GM21390 (cell line): Measurements from ENCODE around the gene TTF2.
"Not testable (repeated sequence)": the region's sequence is repeated elsewhere in the genome, so short reads cannot be mapped to it uniquely, and the experiment has no call there.

Experiments used
- ATAC-seq: cut with Tn5 transposase; IDR thresholded peaks from one replicate; pipeline ENCODE4 v1.9.1; 2021; ENCODE audit not compliant: unreplicated experiment

Gene TTF2

DNA sequence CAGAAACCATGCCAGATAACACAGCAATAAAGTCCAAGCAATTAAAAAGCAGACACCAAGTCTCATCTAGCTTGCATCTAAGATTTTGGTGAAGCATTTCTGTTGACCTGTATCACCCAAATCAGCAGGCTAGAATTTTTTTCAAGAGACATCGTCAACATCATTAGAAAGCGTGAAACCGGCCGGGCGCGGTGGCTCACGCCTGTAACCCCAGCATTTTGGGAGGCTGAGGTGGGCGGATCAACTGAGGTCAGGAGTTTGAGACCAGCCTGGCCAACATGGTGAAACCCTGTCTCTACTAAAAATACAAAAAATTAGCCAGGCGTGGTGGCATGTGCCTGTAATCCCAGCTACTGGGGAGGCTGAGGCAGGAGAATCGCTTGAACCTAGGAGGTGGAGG lies 59.0 kb downstream of the TTF2 start:
- not testable (repeated sequence) for ATAC-seq

DNA sequence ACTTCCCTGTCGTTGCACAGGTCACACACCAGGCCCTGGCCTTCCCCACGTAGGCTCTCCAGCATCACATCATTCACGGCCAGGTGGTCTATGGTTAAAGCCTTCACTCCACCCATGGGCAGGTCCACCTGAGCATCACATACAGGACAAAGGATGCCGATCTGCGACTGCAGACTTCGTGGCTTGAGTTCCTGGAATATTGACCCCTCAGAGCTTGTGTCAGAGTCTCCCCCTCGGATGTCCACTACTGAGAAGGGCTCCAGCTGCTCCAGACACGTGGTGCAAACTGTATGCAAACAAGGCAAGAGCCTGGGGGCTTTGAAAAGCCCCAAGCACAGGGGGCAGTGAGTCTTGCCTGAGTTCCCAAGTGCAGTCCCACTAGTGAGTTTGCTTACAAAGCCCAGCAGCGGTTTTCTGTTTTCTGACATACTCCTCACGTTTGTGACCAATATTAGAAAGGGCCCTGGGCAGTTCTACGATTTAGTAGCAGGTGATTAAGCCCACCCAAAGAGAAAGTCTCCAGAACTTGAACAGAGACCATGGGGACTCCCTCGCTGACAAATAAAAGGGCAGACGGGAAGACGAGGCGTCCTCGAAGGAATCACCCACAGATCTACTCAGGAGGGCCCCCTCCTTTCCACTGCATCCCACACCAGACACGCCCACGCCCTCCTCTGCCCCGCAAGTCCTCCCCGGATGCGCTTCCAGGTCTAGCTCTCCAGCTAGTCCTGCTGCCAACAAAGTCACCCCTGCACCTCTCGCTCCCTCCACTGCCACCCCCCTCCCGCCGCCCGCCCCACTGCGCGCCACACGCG lies 60.9 kb downstream of the TTF2 start:
- ATAC-seq, result peak; percentile 19

DNA sequence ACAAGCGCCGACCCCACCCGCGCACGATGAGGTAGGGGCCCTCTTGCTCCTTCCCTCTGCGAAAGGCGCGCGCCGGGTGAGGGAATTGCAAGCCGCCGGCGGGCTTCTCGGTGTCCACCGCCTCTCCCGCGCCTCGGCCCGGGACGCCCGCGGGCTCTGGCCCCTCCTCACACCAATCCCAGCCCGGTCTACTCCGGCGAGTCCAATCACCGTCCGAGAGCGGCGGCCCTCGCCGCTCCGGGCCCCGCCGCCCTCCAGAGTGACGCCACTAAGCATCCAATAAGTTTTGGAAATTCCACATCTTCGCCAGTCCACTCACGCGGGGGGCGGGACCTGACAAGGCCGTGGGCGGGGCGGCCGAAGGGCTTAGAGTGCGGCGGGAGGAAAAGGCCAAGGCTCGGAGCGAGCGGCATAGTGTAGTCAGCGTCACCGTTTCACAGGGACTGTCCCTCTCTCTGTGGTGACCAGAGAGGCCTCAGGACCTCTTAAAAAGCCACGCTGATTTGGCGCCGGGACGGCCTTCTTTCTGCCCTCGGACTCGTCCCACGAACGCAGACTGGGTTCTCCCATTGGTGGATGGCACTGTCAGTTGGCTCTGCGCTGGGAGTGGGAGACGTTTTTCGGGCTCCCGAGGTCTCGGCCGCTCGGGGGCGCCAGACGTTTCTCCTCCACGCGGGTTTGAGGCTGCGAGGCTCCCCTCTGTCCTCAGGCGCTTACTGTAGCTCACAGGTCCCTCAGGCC lies 61.6 kb downstream of the TTF2 start, which contains the start of gene TRIM45:
TSS of gene TRIM45 (minus strand) at position 161 of the 741 bp plus-strand sequence. CDS start 548 bp downstream, outside the sequence.
- ATAC-seq, result peak; percentile 88

GRCh38 chr1:117122330-117123025 lies 62.4 kb downstream of the TTF2 start:
- ATAC-seq, result no peak

DNA sequence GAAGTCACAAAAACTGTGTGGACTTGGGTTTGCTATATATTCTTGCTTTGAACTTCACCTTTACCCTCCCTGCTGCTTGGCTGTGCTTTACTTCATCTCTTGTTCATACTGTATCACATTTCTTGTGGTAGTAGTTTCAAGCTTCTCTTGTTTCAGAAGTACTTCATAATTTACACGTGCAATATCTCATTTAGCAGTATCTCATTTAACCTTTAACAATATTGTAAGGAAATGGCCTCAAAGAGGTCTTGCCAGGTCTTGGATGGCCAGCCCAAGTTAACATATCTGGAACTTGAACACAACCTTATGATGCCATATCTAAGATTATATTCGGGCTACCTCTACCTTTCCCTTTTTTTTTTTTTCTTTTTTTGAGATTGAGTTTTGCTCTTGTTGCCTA lies 63.1 kb downstream of the TTF2 start:
- ATAC-seq, result no peak

DNA sequence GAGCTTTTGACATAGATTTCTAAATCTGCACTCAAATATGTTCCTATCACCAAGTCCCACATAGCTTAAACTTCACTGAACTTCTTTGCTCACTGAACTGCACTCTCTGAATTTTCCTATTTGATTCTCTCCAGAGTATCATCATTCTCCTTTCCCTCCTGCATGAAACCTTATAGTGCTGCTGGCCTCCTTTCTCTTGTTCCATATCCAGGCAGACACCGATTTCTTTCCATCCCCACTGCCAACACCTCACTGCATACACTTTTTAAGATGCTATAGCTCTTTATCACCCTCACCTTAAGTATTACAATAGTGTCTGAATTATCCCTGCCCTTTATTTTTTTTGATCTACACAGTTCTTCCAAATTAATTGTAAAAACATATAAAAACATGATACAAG lies 64.5 kb downstream of the TTF2 start:
- ATAC-seq, result no peak

GRCh38 chr1:117127795-117128194 lies 67.7 kb downstream of the TTF2 start:
- ATAC-seq, result no peak

GRCh38 chr1:117128323-117129079 lies 68.4 kb downstream of the TTF2 start:
- no peak for ATAC-seq

DNA sequence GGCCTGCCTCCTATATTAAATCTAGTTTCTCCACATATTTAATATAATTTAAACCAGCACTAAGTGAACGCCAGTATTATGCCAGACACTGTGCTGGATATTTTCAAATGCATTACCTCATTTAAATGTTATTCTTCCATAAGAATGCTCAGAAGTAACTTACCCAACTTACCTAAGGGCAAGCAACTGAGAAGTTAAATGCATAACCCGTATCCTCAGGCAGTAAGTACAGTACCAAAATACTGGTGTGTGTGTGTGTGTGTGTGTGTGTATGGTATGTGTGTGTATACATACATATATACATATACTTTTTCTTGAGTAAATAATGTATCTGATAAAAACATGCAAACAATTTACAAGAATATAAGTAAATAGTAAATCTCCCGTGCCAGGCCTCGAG lies 70.4 kb downstream of the TTF2 start:
- no peak for ATAC-seq

GRCh38 chr1:117135329-117135728 lies 75.2 kb downstream of the TTF2 start:
- no peak for ATAC-seq

- no peak for ATAC-seq
These were observed 76.6 kb downstream of the TTF2 start for GRCh38 chr1:117136749-117137148.

DNA sequence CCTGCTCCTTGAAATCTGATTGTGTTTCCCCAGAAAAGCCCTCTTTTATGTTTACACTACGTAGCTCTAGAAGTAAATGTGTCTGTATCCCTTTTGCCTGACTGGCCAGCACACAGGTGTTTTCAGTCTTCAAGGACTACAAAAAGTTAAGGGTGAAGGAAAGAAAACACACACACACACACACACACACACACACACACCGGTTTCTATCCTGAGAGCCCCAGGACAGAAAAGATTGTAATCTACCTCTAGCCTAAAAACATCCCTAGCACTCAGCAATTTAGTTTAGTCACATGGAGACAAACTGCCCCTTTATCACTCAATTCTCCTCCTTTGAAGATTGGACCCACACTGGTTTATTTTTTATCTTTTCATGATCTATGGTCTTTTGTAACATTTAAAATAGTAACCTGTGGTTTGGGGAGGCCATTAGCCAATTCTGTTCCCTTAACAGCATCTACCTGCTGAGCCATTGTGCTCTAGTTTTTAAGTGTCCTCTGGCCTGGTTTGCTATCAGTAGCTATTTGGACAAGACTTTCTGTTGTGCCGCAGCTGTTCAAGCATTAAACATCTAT lies 77.2 kb downstream of the TTF2 start:
- no peak for ATAC-seq

- no peak for ATAC-seq
These were observed 78.0 kb downstream of the TTF2 start for GRCh38 chr1:117138106-117138505.

GRCh38 chr1:117138561-117138960 lies 78.4 kb downstream of the TTF2 start:
- ATAC-seq, result no peak

DNA sequence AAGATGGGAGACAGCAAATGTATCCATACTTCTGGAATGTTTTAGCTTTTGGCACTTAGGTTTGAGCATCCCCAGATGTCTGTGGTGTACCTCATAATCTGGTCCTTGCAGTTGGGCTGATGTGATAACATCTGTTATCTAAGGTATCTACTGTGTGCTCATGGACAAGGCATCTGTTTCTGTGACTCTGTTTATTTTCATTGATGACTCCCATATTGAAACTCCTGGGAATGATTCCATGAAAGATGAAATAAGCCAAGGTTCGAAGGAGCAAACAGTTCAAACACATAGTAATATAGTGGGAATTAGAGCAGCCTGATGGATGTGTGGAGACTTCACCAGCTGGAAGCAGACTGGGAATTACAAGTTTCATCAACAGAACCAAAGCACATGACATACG lies 82.1 kb downstream of the TTF2 start:
- no peak for ATAC-seq

DNA sequence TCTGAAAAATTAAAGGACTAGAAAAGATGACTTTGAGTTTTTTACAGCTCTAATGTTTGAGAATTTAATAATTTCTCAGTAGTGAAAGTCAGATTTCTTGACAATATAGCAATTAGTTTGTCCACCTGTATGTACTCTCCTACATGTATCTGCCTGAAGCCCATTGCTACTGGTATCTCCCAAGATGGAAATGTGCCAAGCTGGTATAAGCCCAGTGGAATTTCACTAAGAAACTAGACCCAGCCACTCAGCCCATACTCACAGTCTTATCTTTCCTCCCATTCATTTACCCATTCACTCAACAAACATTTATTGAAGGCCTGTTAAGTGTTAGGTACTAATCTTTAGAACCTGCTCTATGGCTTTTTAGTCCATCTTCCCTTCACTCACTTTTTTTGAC lies 83.0 kb downstream of the TTF2 start:
- no peak for ATAC-seq

GRCh38 chr1:117143871-117144270 lies 83.7 kb downstream of the TTF2 start:
- no peak for ATAC-seq

DNA sequence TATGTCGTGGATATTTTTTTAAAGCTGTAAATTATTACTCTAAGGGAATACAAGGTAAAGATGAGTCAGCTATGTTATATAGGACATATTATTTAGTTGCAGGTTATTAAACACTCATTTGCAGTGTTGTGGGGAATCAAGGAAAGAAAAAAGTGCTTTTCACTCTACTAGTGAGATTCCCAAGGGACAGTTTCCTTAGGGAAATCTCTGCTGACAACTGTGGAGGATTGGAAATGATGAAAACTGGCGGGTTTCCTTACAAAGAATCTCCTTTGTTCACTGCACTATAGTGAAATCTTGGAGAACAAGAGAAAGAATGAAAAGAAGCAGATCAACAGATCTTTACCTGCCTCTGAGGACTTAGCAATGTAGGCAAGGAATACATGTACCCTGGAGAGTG lies 85.9 kb downstream of the TTF2 start:
- ATAC-seq, result no peak

DNA sequence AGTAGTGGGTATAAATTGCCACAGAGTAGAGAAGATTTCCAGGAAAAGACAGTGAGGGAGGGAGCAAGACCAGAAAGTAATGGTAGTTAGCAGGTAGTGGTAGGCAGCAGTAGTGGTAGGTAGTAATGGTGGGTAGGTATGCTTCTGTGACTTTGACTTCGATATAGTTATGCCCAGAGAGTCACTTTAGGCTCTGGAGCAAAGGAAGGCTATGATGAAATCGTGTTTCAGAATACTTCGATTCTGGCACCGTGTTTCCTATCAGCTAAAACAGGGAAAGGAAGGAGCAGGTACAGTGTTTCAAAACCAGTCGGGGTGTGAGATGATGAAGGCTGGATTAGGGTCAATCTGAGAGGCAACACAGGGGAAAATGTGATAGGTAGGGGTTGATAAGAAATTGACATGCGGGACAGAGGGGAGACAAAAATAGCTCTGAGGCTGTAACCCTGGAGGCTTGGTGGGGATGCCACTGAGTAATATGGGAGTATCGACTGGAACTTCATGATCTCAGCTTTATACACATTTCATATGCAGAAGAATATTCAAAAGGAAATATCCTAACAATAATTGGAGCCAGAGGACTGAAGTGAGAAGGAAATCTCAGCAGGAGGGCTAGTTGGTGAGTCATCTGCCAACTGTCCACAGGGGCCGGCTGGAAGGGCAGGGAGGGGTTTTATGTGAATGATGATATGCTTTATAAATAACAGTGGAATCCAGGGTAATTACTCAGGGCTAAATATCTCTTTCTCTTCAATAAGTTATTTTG lies 86.6 kb downstream of the TTF2 start:
- no peak for ATAC-seq

DNA sequence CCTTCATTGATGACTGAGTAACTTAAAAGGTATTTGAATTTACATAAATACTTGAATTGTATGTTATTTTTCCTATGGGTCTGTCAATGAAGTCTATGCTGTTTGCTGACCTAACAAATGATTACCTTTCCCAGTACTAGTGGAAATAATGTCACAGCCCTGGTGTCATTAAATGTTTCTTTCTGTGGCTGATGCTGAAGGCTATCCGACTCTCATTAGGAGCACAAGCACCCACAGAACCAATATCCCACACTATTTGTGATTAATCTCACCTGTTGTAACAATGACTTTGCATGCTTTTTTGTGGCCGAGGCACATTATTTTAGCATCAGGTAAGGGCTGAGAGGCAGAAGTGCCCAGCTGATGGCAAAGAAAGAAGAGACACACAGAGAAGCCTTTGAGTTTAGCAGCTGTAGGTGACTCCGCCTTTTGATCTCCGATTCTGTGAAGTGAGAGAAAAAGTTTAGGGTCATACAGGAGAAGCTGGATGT lies 87.3 kb downstream of the TTF2 start:
- no peak for ATAC-seq
